ENCODE measurements around the gene ARHGEF39. TPM values are rescaled to one million over a fixed set of nuclear protein-coding genes. Genes with fewer than 3 reads are reported as not detected.

The ARHGEF39 gene
- total and polyA plus RNA-seq, 7 donors, result 0.07 to 0.79 (median 0.20) TPM; not detected in 1

GRCh38 chr9:35675732-35676392 is 10.9 kb upstream of the ARHGEF39 start:
- intact Hi-C loops (cut with DNase I), result loop anchor here in 1 of 2 donors (2.0 kb wide), 1 partner anchor 43 kb away; no protein-coding TSS in a partner anchor
- DNase-seq, result peak in 1 of 2 donors; percentile 66
- Histone ChIP-seq H3K36me3 (ENCODE audit: insufficient read depth in 1 of 2, low read depth in 1 of 2) (no peaks in the 10 kb centered on the region), H3K27ac (no peak overlapping the region), H3K9me3 (no peaks in the 10 kb centered on the region), H3K4me1 (peaks cover 20% of the 10 kb centered on the region), H3K4me3 (peak overlapping the region; percentile 72), H3K27me3 (ENCODE audit: insufficient read depth in 3 of 3, low read length in 2 of 3) (no peaks in the 10 kb centered on the region)
- no peak for TF ChIP-seq CTCF (IDR thresholded peaks at IDR 0.05)
- 4 to 6% (median 5%) methylated on average over 45 to 51 of the region's 51 CpGs for WGBS, 3 donors
- peak in 3 of 4 donors; percentile 25 to 32 (median 26) for ATAC-seq

- DNase-seq (no peak), ATAC-seq (no peak)
- Histone ChIP-seq H3K4me1 (peaks cover 20% of the 10 kb centered on the region), H3K9me3 (no peaks in the 10 kb centered on the region), H3K27ac (no peak overlapping the region), H3K4me3 (peak overlapping the region; percentile 72), H3K27me3 (ENCODE audit: insufficient read depth in 3 of 3, low read length in 2 of 3) (no peaks in the 10 kb centered on the region), H3K36me3 (ENCODE audit: insufficient read depth in 1 of 2, low read depth in 1 of 2) (no peaks in the 10 kb centered on the region)
- no peak for TF ChIP-seq CTCF (IDR thresholded peaks at IDR 0.05)
- 48 to 53% (median 52%) methylated on average over 13 of the region's 13 CpGs for WGBS, 3 donors
- intact Hi-C loops (cut with DNase I), result loop anchor here in 1 of 2 donors (2.0 kb wide), 1 partner anchor 44 kb away; no protein-coding TSS in a partner anchor
Observed at GRCh38 chr9:35675204-35675603, 10.2 kb upstream of the ARHGEF39 start.

- Histone ChIP-seq H3K9me3 (no peaks in the 10 kb centered on the region), H3K27ac (no peak overlapping the region), H3K27me3 (ENCODE audit: insufficient read depth in 3 of 3, low read length in 2 of 3) (no peaks in the 10 kb centered on the region), H3K4me1 (peaks cover 20% of the 10 kb centered on the region), H3K4me3 (no peak overlapping the region), H3K36me3 (ENCODE audit: insufficient read depth in 1 of 2, low read depth in 1 of 2) (no peaks in the 10 kb centered on the region)
- WGBS, 3 donors, result 49 to 74% (median 53%) methylated on average over 3 of the region's 3 CpGs
- ATAC-seq, result no peak
- TF ChIP-seq CTCF (IDR thresholded peaks at IDR 0.05), result no peak
- DNase-seq, result no peak
- intact Hi-C loops (cut with DNase I), result loop anchor here in 1 of 2 donors (2.0 kb wide), 1 partner anchor 45 kb away; no protein-coding TSS in a partner anchor
Observed at GRCh38 chr9:35674025-35674361, 9.0 kb upstream of the ARHGEF39 start.

GRCh38 chr9:35673132-35674024 is 8.4 kb upstream of the ARHGEF39 start, which contains the start of gene CA9:
Gene CA9 (plus strand): TSS chr9:35673928. CDS start chr9:35673960, 32 bp downstream.
- H3K4me3 ChIP-seq, result no peak within 1 kb of the TSS
- H3K9me3 ChIP-seq, result no peaks in the 10 kb centered on the region
- DNase-seq (peak in 1 of 2 donors; percentile 64), ATAC-seq (peak; percentile 58 to 83 (median 72))
- TF ChIP-seq CTCF (IDR thresholded peaks at IDR 0.05), result no peak
- WGBS, 3 donors, result 25 to 38% (median 26%) methylated on average over 10 of the region's 10 CpGs
- H3K36me3 ChIP-seq (ENCODE audit: insufficient read depth in 1 of 2, low read depth in 1 of 2), result no peaks in the 10 kb centered on the region
- H3K27ac ChIP-seq, result peak within 1 kb of the TSS; percentile 50
- intact Hi-C loops (cut with DNase I), result loop anchor here in 1 of 2 donors (2.0 kb wide), 1 partner anchor 45 kb away; no protein-coding TSS in a partner anchor
- no peaks in the 10 kb centered on the region for H3K27me3 ChIP-seq (ENCODE audit: insufficient read depth in 3 of 3, low read length in 2 of 3)
- H3K4me1 ChIP-seq, result peaks cover 20% of the 10 kb centered on the region

All from psoas muscle (tissue), 8 donors.